Measurements from ENCODE around the gene GTPBP3. TPM values are rescaled to one million over a fixed set of nuclear protein-coding genes. Genes with fewer than 3 reads are reported as not detected.

GTPBP3 gene
- total RNA-seq, 1 donor from 2014 or later, result 45.0 TPM

GRCh38 chr19:17327654-17328516 lies 9.5 kb upstream of the GTPBP3 start:
- TF ChIP-seq CTCF (IDR thresholded peaks at IDR 0.05; ENCODE audit: unreplicated experiment), result peak; percentile 67
- H3K27ac Mint-ChIP-seq, result peak overlapping the region; percentile 96
- peak; percentile 71 to 85 for DNase-seq (ENCODE audit: low spot score in 2 of 2, unreplicated experiment in 2 of 2)

GRCh38 chr19:17328517-17329365 lies 8.6 kb upstream of the GTPBP3 start:
- Mint-ChIP-seq H3K4me3 (peak overlapping the region; percentile 58), H3K27me3 (ENCODE audit: low read depth) (peaks cover 14% of the 10 kb centered on the region), H3K27ac (no peak overlapping the region), H3K36me3 (peaks cover 10% of the 10 kb centered on the region), H3K4me1 (peaks cover 11% of the 10 kb centered on the region), H3K9me3 (no peaks in the 10 kb centered on the region)
- no peak for DNase-seq (ENCODE audit: low spot score in 2 of 2, unreplicated experiment in 2 of 2)
- TF ChIP-seq CTCF (IDR thresholded peaks at IDR 0.05; ENCODE audit: unreplicated experiment), result no peak

More at GRCh38 chr19:17327654-17328516, 9.5 kb upstream of the GTPBP3 start:
- Mint-ChIP-seq H3K36me3 (peaks cover 9% of the 10 kb centered on the region), H3K4me1 (peaks cover 11% of the 10 kb centered on the region), H3K9me3 (no peaks in the 10 kb centered on the region), H3K27me3 (ENCODE audit: low read depth) (peaks cover 14% of the 10 kb centered on the region), H3K4me3 (peak overlapping the region; percentile 84)

- Mint-ChIP-seq H3K27ac (no peak overlapping the region), H3K9me3 (no peaks in the 10 kb centered on the region), H3K27me3 (ENCODE audit: low read depth) (peaks cover 14% of the 10 kb centered on the region), H3K36me3 (peaks cover 10% of the 10 kb centered on the region), H3K4me3 (peak overlapping the region; percentile 40), H3K4me1 (peaks cover 14% of the 10 kb centered on the region)
- DNase-seq (ENCODE audit: low spot score in 2 of 2, unreplicated experiment in 2 of 2), result no peak
- TF ChIP-seq CTCF (IDR thresholded peaks at IDR 0.05; ENCODE audit: unreplicated experiment), result no peak
Measured at GRCh38 chr19:17329366-17330261, 7.7 kb upstream of the GTPBP3 start.

GRCh38 chr19:17330262-17331044 lies 6.9 kb upstream of the GTPBP3 start:
- Mint-ChIP-seq H3K4me1 (peaks cover 20% of the 10 kb centered on the region), H3K4me3 (peak overlapping the region; percentile 45), H3K9me3 (no peaks in the 10 kb centered on the region), H3K27me3 (ENCODE audit: low read depth) (peaks cover 14% of the 10 kb centered on the region), H3K36me3 (peaks cover 10% of the 10 kb centered on the region), H3K27ac (no peak overlapping the region)
- DNase-seq (ENCODE audit: low spot score in 2 of 2, unreplicated experiment in 2 of 2), result no peak
- TF ChIP-seq CTCF (IDR thresholded peaks at IDR 0.05; ENCODE audit: unreplicated experiment), result no peak

Data from mesothelial cell of epicardium (in vitro differentiated cells).